GM18517 (cell line): ENCODE results near the gene ATP10A.
"Not testable (repeated sequence)": the region's sequence is repeated elsewhere in the genome, so short reads cannot be mapped to it uniquely, and the experiment has no call there.

ENCODE experiments used
- ATAC-seq: cut with Tn5 transposase; IDR thresholded peaks from one replicate; pipeline ENCODE4 v1.9.1; 2021; ENCODE audit warnings: mild to moderate bottlenecking, moderate library complexity; ENCODE audit not compliant: unreplicated experiment

Gene ATP10A

GRCh38 chr15:25667829-25668228 lies 195.3 kb downstream of the ATP10A start:
- ATAC-seq = no peak

DNA sequence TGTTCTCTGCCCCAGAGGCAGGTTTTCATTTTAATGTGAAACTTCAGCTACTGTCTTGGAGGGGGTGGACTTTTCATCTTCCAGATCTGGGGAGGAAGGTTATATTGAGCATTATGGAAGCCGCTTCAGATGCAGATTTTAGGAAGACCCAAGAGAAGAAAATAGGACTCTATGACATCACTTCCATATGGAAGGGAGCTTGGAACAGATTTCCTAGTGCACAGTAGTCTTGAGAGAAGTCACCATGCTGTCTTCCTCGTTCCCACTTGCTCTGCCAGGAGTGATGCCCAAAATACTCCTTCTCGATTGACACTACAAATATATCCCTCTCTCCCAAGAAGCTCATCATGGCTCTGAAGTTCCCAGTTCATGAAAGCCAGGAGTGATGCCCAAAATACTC lies 197.2 kb downstream of the ATP10A start:
- no peak for ATAC-seq

DNA sequence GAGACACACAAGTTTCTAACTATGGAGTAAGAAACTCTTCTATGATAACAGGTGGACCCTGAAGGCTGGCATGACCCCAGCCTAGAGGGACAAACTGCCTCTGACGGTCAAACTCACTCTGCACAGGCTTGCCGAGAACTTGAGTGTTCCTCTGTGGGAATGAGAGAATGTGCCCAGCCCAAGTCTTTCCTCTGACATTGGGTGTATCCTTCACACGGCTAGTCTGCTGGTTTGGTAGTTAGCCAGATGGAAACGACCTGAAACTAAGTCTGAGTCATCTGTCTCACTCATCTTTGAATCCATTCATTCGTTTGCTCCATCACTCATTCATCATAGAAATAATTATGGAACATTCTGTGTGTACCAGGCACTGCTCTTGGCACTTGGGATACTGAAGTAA lies 198.4 kb downstream of the ATP10A start:
- no peak for ATAC-seq

DNA sequence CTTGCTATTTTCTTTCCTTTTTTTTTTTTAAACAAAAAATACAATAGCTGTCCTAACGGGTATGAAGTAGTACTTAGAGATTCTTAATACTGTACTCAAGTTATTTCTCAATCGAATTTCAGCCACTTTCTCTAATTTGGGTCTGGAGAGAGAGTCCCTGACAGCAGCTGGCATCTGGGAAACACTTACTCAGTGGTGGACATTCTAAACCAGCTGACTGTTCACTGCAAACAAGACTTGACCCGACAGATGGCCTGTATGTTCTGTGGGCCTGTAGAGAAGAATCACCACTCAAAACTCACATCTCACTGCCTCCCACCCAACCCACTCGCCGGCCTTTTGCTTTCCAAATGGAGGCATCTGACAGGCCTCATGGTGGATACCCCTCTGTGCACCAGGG lies 199.6 kb downstream of the ATP10A start:
- ATAC-seq = no peak

DNA sequence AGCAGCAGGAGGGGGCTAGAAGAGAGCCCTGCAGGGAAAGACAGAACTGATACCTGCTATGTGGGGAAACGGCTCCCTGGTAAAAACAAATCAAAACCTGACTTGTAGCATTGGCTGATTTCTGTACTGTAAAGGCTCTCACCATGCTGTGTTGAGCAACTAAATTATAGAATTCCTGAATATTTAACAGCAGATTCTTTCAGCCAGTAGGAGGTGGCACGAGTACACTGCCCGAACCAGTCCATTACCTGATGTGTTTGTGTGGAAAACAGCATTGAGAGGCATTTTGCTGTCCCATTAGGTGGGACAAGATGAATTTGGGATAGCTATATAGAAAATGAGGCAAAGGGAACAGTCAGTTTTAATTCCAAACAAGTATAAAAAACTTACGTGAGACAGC lies 201.2 kb downstream of the ATP10A start:
- ATAC-seq = no peak

DNA sequence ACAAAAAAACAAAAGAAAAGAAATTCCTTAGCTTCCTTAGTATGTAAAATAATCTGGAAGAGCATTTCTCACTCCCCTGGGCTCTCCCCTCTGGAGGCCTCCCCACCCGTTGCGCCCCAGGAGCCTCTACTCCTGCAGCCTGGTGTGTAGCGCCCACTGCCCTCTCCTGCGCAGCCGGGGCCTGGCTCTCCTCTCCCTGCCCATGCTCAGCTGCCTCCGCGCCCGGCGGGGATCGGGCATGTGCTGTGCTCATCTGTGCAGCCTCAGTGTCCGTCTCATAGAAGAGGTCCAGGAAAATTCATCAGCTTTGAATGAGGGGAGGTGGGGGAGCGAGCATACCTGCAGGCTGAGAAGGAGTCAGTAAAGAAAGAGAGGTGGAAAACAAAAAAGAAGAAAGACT lies 203.9 kb downstream of the ATP10A start:
- ATAC-seq = no peak

DNA sequence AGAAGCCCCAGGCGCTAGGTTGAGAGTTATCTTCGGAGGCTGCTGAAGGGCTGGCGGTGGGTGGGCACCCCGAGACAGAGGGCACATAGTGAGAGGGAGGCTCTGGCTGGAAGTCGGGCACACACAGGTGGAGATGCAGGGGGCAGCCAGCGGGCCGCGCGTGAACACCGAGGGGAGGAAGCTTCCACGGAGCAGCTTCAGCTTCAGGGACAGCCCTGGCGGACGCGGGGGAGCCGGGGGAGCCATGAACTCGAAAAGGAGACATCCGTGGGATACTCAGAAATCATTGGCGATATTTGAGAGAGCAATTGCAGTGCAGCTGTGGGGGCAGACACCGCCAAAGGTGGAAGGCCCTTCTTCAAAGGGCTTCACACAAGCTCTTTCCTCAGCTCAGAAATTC lies 204.6 kb downstream of the ATP10A start:
- no peak for ATAC-seq

- ATAC-seq = no peak
Observed at GRCh38 chr15:25655207-25655948, 207.7 kb downstream of the ATP10A start.

DNA sequence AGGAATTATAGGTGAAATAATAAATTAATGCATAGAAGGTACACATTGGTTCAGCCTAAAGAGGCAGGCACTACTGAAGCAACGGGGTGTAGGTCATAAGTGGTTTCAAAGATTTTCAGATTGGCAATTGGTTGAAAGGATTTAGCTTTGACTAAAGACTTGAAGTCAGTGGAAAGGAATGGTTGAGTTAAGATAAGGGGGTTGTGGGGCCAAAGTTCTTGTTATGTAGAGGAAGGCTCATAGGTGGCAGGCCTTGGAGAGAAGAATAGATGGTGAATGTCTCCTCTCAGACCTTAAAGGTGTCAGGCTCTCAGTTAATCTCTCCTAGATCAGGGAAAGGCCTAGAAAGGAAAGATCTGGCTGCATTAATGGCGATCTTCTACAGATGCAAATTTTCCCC lies 209.8 kb downstream of the ATP10A start:
- ATAC-seq = no peak

- no peak for ATAC-seq
Observed at GRCh38 chr15:25652704-25653103, 210.4 kb downstream of the ATP10A start.

DNA sequence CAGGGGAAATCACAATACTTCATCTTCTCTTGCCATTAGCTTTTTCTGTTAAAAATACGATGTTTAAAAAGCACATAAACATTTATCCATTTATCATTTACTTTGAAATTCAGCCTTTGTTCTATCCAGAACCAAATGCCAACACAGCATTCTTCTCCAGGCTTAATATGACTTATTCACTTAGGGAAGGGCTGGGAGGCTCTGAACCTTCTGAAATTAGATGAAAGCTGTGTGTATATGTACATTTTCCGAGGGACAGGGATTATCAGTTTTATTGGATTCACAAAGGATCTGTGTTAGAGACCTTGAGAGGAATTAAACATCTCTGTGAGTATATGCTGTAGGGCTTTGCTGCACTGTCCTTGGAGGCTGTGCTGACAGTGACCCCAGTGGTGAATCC lies 213.7 kb downstream of the ATP10A start:
- ATAC-seq = no peak

DNA sequence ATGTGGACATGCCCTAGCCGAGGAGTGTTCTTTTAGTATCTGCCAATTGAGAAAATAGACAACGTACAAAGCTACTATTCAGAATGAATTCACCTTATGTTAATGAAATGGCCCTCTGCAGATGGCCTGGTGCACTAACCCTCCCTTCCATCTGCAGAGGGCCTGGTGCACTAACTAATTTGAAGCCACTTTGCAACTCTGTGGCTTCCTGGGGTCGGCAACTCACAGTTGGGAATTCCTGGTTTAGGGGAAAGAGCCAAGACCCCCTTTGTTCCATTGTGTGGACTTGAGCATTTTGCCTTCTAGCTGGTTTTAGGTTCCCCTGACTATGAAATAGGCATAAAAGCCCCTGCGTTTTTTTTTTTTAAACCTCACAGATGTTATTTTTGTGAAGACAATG lies 220.0 kb downstream of the ATP10A start:
- no peak for ATAC-seq

DNA sequence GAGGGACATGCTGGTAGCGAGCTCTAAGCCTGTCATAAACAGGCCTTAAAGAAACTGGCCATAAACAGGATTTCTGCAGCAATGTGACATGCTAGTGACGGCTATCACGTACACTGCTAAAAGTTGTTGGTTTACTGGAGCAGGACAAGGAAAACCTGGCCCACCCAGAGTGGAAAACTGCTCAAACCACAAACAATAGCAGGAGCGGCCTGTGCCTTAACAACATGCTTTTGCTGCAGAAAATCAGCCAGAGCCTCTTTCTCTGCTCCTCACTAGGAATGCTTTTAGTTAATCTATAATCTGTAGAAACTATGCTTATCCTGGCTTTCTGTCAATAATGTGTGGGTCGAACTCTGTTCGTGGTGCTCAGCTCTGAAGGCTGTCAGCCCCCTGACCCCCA lies 221.4 kb downstream of the ATP10A start:
- ATAC-seq = no peak

- ATAC-seq = no peak
Observed at GRCh38 chr15:25641361-25641760, 221.8 kb downstream of the ATP10A start.

DNA sequence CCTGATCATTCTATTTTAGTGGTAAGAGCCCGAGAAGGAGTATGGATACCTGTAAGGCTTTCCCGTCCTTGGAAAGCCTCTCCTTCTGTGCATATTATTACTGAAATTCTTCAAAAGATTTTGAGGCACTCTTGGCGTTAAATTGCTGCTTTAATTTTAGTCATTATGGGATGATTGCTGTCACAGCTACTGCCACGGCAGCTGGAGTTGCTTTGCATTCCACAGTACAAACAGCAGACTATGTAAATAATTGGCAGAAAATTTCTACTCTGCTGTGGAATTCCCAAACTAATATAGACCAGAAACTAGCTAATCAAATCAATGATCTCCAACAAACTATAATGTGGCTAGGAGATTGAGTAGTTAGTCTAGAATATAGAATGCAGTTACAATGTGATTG lies 222.2 kb downstream of the ATP10A start:
- not testable (repeated sequence) for ATAC-seq

- ATAC-seq = no peak
Observed at GRCh38 chr15:25640381-25640780, 222.7 kb downstream of the ATP10A start.

DNA sequence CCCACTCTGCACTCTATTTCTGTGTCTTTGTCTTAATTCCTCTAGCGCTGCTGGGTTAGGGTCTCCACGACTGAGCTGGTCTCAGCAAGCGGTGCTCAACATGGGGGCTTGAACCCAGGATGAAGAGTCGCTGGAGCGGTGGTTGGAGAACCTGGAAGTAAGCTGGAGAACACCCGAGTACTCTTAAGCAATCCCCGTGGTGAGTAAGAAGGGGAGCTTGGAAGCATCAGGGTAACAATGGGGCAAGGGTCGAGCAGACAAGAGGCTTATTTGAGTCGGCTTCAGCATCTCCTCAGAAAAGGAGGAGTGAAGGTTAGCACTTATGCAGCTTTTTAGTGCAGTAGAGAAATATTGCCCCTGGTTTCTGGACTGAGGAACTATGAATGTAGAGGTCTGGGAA lies 226.6 kb downstream of the ATP10A start:
- not testable (repeated sequence) for ATAC-seq

- no peak for ATAC-seq
Observed at GRCh38 chr15:25635191-25635590, 227.9 kb downstream of the ATP10A start.

- no peak for ATAC-seq
Observed at GRCh38 chr15:25633862-25634261, 229.3 kb downstream of the ATP10A start.

DNA sequence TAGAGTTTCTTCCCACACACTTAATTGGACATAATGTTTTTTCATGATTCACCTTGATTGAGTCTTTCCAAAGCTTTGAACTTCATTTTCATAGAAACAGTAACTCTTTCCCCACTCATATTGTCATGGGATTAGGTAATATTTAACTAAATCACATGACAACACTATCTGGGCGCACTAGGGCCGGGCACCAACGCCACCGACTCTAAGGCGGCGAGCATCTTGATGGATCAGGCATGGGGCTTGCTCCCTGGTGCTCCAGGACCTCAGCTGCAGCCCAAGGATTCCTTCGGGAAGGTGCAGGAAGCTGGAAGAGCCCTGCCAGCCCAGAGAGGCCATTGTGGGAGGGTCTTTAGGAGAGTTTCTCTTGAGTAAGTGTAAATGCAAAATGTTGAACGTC lies 231.2 kb downstream of the ATP10A start:
- ATAC-seq = no peak
